HCT116 (cell line): ENCODE results near the gene BRD7. TPM values are rescaled to one million over a fixed set of nuclear protein-coding genes. Genes with fewer than 3 reads are reported as not detected.

ENCODE experiments used
- ATAC-seq: fragments of 200-7000 bp; cut with Tn5 transposase; 2 replicates; pipeline ENCODE4 v1.9.1; 2020; ENCODE audit warnings: mild to moderate bottlenecking, moderate library complexity
- BruUV-seq: library from RNA; stranded (reverse); fragments of 400-500 nt; replicated peaks from 2 replicates; lab custom pipeline; 2021; lab: Mats Ljungman, UMichigan
- CTCF ChIA-PET: fragments of 300-600 bp; sonication (Branson Sonifier 250); formaldehyde crosslinking; loops from one replicate; lab custom pipeline; 2021; ENCODE audit warnings: antibody characterized with exemption; lab: Charles Lee
- POLR2A ChIA-PET: fragments of 300-600, 350-600 bp; sonication (Branson Sonifier 250); formaldehyde crosslinking; loops from one replicate; lab custom pipeline; 2021; ENCODE audit warnings: antibody characterized with exemption; lab: Charles Lee
- RAD21 ChIA-PET, 2 experiments: fragments of 300-600 bp; sonication (Branson Sonifier 250); formaldehyde crosslinking; loops; one replicate each; lab custom pipeline; 2023; ENCODE audit warnings: low total read pairs in 2 of 2; ENCODE audit not compliant: uncharacterized antibody in 2 of 2, unreplicated experiment in 2 of 2, low non-redundant PET in 1 of 2; lab: Charles Lee
- DNase-seq: peaks from one replicate; pipeline ENCODE4 v3.0.0-alpha.2; 2010; ENCODE audit warnings: low read depth, low spot score
- H2AFZ ChIP-seq: fragments of 200-600 bp; shearing (Covaris generic), sonication (generic); 2 replicates; pipeline ENCODE4 v1.6.1; 2017; ENCODE audit warnings: low read depth, mixed run types, mixed read lengths, antibody characterized with exemption, low read length; ENCODE audit not compliant: poor library complexity, severe bottlenecking
- H3K27ac ChIP-seq: 2 replicates; pipeline ENCODE4 v1.5.1; 2012; ENCODE audit warnings: low read depth, low read length
- H3K27me3 ChIP-seq: fragments of 200-600 bp; sonication (generic); 2 replicates; pipeline ENCODE4 v1.6.1; 2016; ENCODE audit warnings: mixed run types, low read length, mixed read lengths; ENCODE audit not compliant: insufficient read depth
- H3K36me3 ChIP-seq, 2 experiments: fragments of 200-500 bp in 1 of 2; fragments of 200-600 bp in 1 of 2; sonication (Bioruptor generic) in 1 of 2; sonication (generic) in 1 of 2; 2 replicates each; pipeline versions ENCODE4 v1.5.1 to v1.6.1; 2014 to 2016; ENCODE audit warnings: low read length in 2 of 2, inconsistent platforms in 1 of 2, mixed read lengths in 1 of 2, mixed run types in 1 of 2; ENCODE audit not compliant: insufficient read depth in 2 of 2, control insufficient read depth in 1 of 2
- H3K4me1 ChIP-seq, 2 experiments: fragments of 200-600 bp in 1 of 2; sonication (generic) in 1 of 2; 2 replicates each; pipeline versions ENCODE4 v1.5.1 to v1.6.1; 2012 to 2017; ENCODE audit warnings: low read length in 2 of 2, inconsistent platforms in 1 of 2, mild to moderate bottlenecking in 1 of 2, mixed read lengths in 1 of 2, mixed run types in 1 of 2, moderate library complexity in 1 of 2; ENCODE audit not compliant: insufficient read depth in 2 of 2, control insufficient read depth in 1 of 2
- H3K4me2 ChIP-seq: fragments of 200-600 bp; sonication (generic); 2 replicates; pipeline ENCODE4 v1.6.1; 2017; ENCODE audit warnings: mixed run types, low read length, mixed read lengths
- H3K4me3 ChIP-seq, 2 experiments: fragments of 200-600 bp in 1 of 2; sonication (generic) in 1 of 2; replicated peaks in 1 of 2; 2 replicates each; pipeline ENCODE4 v1.5.1; 2011 to 2016; ENCODE audit warnings: low read length in 2 of 2, control low read depth in 1 of 2, low read depth in 1 of 2, mild to moderate bottlenecking in 1 of 2, mixed read lengths in 1 of 2, mixed run types in 1 of 2
- H3K79me2 ChIP-seq: fragments of 200-600 bp; sonication (generic); 2 replicates; pipeline ENCODE4 v1.6.1; 2017; ENCODE audit warnings: mild to moderate bottlenecking, mixed run types, low read length, moderate library complexity, mixed read lengths; ENCODE audit not compliant: insufficient read depth
- H3K9ac ChIP-seq: fragments of 200-600 bp; sonication (generic); 2 replicates; pipeline ENCODE4 v1.6.1; 2016; ENCODE audit warnings: low read length, mixed read lengths
- H3K9me2 ChIP-seq: fragments of 200-600 bp; sonication (generic), shearing (Covaris generic); 2 replicates; pipeline ENCODE4 v1.6.1; 2017; ENCODE audit warnings: mixed run types, mild to moderate bottlenecking, moderate library complexity; ENCODE audit not compliant: insufficient read depth
- H3K9me3 ChIP-seq, 2 experiments: fragments of 200-500 bp in 1 of 2; fragments of 200-600 bp in 1 of 2; sonication (Bioruptor generic) in 1 of 2; sonication (generic) in 1 of 2; 2 replicates each; pipeline ENCODE4 v1.6.1; 2014 to 2017; ENCODE audit warnings: low read length in 2 of 2, mixed read lengths in 2 of 2, inconsistent platforms in 1 of 2, low read depth in 1 of 2, mild to moderate bottlenecking in 1 of 2, mixed run types in 1 of 2, moderate library complexity in 1 of 2; ENCODE audit not compliant: control insufficient read depth in 1 of 2, insufficient read depth in 1 of 2
- H4K20me1 ChIP-seq: fragments of 200-600 bp; sonication (generic), shearing (Covaris generic); 2 replicates; pipeline ENCODE4 v1.6.1; 2017; ENCODE audit warnings: mixed run types, mild to moderate bottlenecking, moderate library complexity; ENCODE audit not compliant: insufficient read depth
- EGR1 ChIP-seq: IDR thresholded peaks from 2 replicates; pipeline ENCODE4 v1.6.1; 2012; ENCODE audit warnings: low read depth
- EZH2phosphoT487 ChIP-seq: fragments of 200-600 bp; IDR thresholded peaks from 2 replicates; pipeline ENCODE4 v1.6.1; 2018; ENCODE audit warnings: antibody characterized with exemption, borderline replicate concordance
- JUND ChIP-seq: IDR thresholded peaks from 2 replicates; pipeline ENCODE4 v1.6.1; 2012
- RAD21 ChIP-seq: IDR thresholded peaks from 2 replicates; pipeline ENCODE4 v1.6.1; 2012; ENCODE audit warnings: low read depth, mild to moderate bottlenecking
- SIN3A ChIP-seq: IDR thresholded peaks from 2 replicates; pipeline ENCODE4 v1.6.1; 2012; ENCODE audit warnings: low read depth
- TCF7L2 ChIP-seq: IDR thresholded peaks from 2 replicates; pipeline ENCODE4 v1.7.0; 2011; ENCODE audit warnings: borderline replicate concordance, inconsistent platforms; ENCODE audit not compliant: insufficient read depth, insufficient read length; ENCODE audit errors: extremely low read depth
- YY1 ChIP-seq: IDR thresholded peaks from 2 replicates; pipeline ENCODE4 v1.6.1; 2011; ENCODE audit warnings: low read length, low read depth, moderate library complexity, mild to moderate bottlenecking; ENCODE audit not compliant: insufficient replicate concordance; ENCODE audit errors: extremely low read depth
- intact Hi-C: fragments of 100-400 bp; cut with micrococcal nuclease; formaldehyde crosslinking; loops from 2 replicates; pipeline ENCODE4 v1.10.0; 2022
- total RNA-seq: library from RNA; stranded (reverse); gene quantifications from one replicate; pipeline ENCODE4 v1.2.1, GENCODE V29; 2021; ENCODE audit not compliant: unreplicated experiment
- TF ChIP-seq, protein P1 (sequence below): IDR thresholded peaks from 2 replicates; pipeline ENCODE4 v1.6.1; 2012
- TF ChIP-seq, protein P2 (sequence below): IDR thresholded peaks from 2 replicates; pipeline ENCODE4 v1.6.1; 2012
- TF ChIP-seq, protein P3 (sequence below): IDR thresholded peaks from 2 replicates; pipeline ENCODE4 v1.6.1; 2012; ENCODE audit warnings: low read depth

Gene BRD7
- total RNA-seq, 1 experiment from 2014 or later = 85.4 TPM

DNA sequence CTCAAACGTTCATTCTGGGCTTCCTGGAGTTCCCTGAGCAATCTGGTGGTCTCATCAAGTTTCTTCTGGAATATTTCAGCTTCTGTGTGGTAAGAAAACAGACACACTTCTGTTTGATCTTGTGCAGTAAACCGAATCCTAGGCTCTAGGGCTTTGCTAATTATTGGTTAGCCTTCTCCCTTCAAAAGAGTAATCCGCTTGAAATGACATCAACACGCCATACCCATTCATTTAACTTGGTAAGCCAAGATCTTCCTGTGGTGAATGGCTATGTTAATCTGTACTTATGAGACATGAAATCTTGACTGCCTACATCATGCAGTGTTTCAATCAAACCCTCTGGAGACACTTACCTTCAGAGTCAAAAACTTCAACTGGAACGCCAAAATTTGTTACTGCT lies 48.5 kb downstream of the BRD7 start (continued):
- TF ChIP-seq EZH2phosphoT487 (no peak), SIN3A (no peak), RAD21 (no peak), EGR1 (no peak), JUND (no peak), YY1 (no peak), TCF7L2 (no peak)
- TF ChIP-seq, protein P1, sequence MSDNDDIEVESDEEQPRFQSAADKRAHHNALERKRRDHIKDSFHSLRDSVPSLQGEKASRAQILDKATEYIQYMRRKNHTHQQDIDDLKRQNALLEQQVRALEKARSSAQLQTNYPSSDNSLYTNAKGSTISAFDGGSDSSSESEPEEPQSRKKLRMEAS = no peak

DNA sequence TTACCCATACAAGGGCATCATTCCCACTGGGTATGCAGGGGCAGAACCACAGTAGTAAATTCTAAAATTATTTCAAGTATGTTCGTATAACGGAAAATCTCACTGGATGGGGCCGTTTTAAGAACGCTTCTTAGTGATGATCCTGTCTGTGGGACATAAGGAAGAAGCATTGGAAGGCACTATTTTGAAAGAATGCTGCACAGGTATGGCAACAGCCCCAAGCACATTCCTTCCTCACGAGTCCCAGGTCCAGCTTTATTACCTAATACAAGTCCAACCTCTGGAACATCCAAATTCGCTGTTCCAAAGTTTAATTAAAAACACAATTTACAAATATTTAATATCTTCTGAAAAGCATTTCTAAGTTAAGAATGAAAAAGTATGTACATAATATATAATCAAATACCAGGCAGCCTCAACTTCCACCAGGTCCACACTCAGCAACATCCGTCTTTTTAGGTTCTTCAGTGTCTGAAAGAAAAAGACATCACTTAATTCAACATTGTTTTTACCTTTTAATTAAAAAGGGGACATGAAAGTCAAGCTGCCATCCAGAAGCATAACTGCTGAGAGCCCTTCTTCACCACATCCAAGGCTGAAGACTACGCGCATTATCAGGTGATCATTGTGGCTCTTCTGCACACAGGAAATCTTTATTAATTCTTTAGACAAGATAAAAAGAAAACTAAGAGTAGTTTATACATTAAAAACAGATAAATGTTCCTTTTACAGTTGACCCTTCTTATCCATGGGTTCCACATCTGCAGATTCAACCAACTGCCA lies 49.8 kb downstream of the BRD7 start:
- Histone ChIP-seq H3K27me3 (no peaks in the 10 kb centered on the region), H3K9me3 (no peaks in the 10 kb centered on the region), H3K9me2 (no peaks in the 10 kb centered on the region), H3K4me1 (no peaks in the 10 kb centered on the region), H2AFZ (no peak overlapping the region), H3K79me2 (no peaks in the 10 kb centered on the region), H3K27ac (no peak overlapping the region), H3K9ac (no peak overlapping the region), H3K4me3 (no peak overlapping the region), H3K36me3 (peaks cover 41 to 74% of the 10 kb centered on the region in 2 experiments), H4K20me1 (no peaks in the 10 kb centered on the region), H3K4me2 (no peak overlapping the region)
- intact Hi-C loops = no loop called here
- ChIA-PET POLR2A (no interaction called here), RAD21 (no interaction called here), CTCF (no interaction called here)
- DNase-seq = no peak
- no peak for ATAC-seq
- no TSS peak for BruUV-seq
- TF ChIP-seq, protein P2, sequence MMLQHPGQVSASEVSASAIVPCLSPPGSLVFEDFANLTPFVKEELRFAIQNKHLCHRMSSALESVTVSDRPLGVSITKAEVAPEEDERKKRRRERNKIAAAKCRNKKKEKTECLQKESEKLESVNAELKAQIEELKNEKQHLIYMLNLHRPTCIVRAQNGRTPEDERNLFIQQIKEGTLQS = no peak
- TF ChIP-seq, protein P3, sequence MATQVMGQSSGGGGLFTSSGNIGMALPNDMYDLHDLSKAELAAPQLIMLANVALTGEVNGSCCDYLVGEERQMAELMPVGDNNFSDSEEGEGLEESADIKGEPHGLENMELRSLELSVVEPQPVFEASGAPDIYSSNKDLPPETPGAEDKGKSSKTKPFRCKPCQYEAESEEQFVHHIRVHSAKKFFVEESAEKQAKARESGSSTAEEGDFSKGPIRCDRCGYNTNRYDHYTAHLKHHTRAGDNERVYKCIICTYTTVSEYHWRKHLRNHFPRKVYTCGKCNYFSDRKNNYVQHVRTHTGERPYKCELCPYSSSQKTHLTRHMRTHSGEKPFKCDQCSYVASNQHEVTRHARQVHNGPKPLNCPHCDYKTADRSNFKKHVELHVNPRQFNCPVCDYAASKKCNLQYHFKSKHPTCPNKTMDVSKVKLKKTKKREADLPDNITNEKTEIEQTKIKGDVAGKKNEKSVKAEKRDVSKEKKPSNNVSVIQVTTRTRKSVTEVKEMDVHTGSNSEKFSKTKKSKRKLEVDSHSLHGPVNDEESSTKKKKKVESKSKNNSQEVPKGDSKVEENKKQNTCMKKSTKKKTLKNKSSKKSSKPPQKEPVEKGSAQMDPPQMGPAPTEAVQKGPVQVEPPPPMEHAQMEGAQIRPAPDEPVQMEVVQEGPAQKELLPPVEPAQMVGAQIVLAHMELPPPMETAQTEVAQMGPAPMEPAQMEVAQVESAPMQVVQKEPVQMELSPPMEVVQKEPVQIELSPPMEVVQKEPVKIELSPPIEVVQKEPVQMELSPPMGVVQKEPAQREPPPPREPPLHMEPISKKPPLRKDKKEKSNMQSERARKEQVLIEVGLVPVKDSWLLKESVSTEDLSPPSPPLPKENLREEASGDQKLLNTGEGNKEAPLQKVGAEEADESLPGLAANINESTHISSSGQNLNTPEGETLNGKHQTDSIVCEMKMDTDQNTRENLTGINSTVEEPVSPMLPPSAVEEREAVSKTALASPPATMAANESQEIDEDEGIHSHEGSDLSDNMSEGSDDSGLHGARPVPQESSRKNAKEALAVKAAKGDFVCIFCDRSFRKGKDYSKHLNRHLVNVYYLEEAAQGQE = no peak
